WERI-Rb-1 (cell line): Measurements from ENCODE around the gene NGFR.
"Not testable (repeated sequence)": the region's sequence is repeated elsewhere in the genome, so short reads cannot be mapped to it uniquely, and the experiment has no call there.

Experiments
- DNase-seq: peaks from one replicate; pipeline ENCODE4 v3.0.0-alpha.2; 2020
- H3K27ac ChIP-seq: fragments of 250-450 bp; sonication (Bioruptor Pico); 2 replicates; pipeline ENCODE4 v1.5.1; 2020; ENCODE audit warnings: mild to moderate bottlenecking, moderate library complexity
- H3K27me3 ChIP-seq: fragments of 250-450 bp; sonication (Bioruptor Pico); 2 replicates; pipeline ENCODE4 v1.5.1; 2021; ENCODE audit warnings: mild to moderate bottlenecking, low read depth, moderate library complexity; ENCODE audit not compliant: insufficient read depth, severe bottlenecking
- H3K36me3 ChIP-seq: fragments of 250-450 bp; sonication (Bioruptor Pico); 2 replicates; pipeline ENCODE4 v1.5.1; 2020; ENCODE audit warnings: mild to moderate bottlenecking, moderate library complexity
- H3K4me3 ChIP-seq: 2 replicates; pipeline ENCODE4 v1.5.1; 2011; ENCODE audit warnings: low read depth, mild to moderate bottlenecking, control low read depth, low read length
- H3K9me3 ChIP-seq: fragments of 250-450 bp; sonication (Bioruptor Pico); 2 replicates; pipeline ENCODE4 v1.5.1; 2021; ENCODE audit warnings: mild to moderate bottlenecking, moderate library complexity; ENCODE audit not compliant: severe bottlenecking
- TF ChIP-seq, protein P1 (sequence below): IDR thresholded peaks from 2 replicates; pipeline ENCODE4 v1.5.1; 2011; ENCODE audit warnings: low read depth, mild to moderate bottlenecking, control low read depth, inconsistent platforms, low read length

NGFR gene

DNA sequence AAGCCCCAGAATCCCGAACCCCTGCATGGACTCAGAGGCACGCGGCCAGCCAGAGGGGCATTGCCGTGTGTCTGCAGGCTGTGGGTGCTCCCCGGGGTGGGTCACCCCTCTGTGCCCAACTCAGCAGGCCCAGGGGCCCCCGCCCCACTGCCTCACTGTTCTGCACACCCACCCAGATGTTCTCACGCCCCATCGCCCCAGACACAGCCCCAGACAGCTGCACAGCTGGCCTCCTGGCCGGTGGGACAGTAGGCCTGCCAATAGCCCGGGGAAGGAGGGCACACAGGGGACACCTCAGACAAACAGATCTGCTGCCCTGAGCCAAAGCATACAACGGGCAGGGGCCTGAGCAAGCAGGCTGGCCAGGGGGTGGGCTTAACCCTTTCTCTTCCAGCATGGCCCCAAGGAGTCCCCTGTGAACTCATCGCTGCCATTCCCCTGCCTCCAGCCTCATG is 53.0 kb downstream of the NGFR start:
- DNase-seq: no peak
- TF ChIP-seq, protein P1, sequence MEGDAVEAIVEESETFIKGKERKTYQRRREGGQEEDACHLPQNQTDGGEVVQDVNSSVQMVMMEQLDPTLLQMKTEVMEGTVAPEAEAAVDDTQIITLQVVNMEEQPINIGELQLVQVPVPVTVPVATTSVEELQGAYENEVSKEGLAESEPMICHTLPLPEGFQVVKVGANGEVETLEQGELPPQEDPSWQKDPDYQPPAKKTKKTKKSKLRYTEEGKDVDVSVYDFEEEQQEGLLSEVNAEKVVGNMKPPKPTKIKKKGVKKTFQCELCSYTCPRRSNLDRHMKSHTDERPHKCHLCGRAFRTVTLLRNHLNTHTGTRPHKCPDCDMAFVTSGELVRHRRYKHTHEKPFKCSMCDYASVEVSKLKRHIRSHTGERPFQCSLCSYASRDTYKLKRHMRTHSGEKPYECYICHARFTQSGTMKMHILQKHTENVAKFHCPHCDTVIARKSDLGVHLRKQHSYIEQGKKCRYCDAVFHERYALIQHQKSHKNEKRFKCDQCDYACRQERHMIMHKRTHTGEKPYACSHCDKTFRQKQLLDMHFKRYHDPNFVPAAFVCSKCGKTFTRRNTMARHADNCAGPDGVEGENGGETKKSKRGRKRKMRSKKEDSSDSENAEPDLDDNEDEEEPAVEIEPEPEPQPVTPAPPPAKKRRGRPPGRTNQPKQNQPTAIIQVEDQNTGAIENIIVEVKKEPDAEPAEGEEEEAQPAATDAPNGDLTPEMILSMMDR: no peak

DNA sequence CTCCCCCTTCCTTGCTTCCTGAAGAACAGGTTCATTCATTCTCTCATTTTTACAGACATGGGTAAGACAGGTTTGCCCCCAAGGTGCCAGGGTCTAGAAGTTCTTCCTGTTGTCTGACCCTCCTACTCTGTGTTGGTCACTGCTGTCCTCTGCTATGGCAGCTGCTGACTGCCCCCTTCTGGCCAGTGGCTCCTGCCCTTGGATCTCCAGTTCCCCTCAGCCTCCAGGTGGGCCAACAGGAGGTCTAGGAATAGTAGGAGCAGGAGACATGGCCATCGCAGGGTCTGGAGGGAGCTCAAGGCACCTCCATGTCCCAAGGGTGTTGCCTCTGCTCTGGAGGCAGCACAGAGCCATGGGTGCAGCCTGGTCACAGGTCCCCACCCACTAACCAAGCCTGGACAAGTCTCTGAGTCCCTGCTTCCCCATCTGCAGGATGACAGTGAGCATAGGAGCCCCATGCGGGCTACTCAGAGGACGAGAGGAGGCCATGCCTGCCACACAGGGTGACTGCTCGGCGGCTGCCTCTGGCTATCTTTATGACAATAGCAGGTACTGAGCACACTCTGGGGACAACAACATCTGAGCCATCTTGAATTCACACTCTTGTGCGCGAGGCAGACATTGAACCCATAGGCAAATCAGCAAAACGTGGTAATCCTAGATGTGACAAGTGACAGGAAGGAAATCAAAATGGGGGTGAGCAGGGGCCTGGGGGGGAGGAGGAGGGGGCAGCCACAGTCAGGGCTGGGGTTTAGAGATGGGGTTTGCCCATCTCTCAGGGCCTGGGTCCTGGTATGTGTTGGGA is 53.6 kb downstream of the NGFR start:
- H3K27me3 ChIP-seq: no peaks in the 10 kb centered on the region
- H3K27ac ChIP-seq: no peak overlapping the region
- TF ChIP-seq, protein P1: peak; percentile 93
- no peaks in the 10 kb centered on the region for H3K9me3 ChIP-seq
- no peaks in the 10 kb centered on the region for H3K36me3 ChIP-seq
- no peak overlapping the region for H3K4me3 ChIP-seq
- DNase-seq: peak; percentile 91

More for the DNA sequence above, 53.0 kb downstream of the NGFR start:
- no peaks in the 10 kb centered on the region for H3K27me3 ChIP-seq
- H3K9me3 ChIP-seq: no peaks in the 10 kb centered on the region
- peak overlapping the region; percentile 42; the same call in 1 of the 2 replicates for H3K27ac ChIP-seq
- no peak overlapping the region for H3K4me3 ChIP-seq
- H3K36me3 ChIP-seq: no peaks in the 10 kb centered on the region

DNA sequence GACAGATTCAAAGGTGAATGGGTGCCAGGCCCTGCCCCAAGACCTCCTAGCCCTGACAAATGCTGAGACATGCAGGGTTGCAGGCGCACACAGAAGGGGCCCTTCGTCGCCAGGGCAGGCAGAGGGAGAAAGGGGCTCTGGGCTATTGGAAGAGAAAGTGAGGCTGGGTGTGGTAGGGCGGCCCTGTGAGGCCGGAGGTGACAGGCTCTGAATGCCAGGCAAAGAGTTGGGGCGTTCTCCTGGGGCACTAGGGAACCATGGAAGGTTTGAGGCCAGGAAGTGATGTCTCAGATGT is 54.2 kb downstream of the NGFR start:
- Histone ChIP-seq H3K9me3 (no peaks in the 10 kb centered on the region), H3K36me3 (no peaks in the 10 kb centered on the region), H3K27me3 (no peaks in the 10 kb centered on the region), H3K4me3 (no peak overlapping the region), H3K27ac (no peak overlapping the region)
- TF ChIP-seq, protein P1: no peak
- no peak for DNase-seq

DNA sequence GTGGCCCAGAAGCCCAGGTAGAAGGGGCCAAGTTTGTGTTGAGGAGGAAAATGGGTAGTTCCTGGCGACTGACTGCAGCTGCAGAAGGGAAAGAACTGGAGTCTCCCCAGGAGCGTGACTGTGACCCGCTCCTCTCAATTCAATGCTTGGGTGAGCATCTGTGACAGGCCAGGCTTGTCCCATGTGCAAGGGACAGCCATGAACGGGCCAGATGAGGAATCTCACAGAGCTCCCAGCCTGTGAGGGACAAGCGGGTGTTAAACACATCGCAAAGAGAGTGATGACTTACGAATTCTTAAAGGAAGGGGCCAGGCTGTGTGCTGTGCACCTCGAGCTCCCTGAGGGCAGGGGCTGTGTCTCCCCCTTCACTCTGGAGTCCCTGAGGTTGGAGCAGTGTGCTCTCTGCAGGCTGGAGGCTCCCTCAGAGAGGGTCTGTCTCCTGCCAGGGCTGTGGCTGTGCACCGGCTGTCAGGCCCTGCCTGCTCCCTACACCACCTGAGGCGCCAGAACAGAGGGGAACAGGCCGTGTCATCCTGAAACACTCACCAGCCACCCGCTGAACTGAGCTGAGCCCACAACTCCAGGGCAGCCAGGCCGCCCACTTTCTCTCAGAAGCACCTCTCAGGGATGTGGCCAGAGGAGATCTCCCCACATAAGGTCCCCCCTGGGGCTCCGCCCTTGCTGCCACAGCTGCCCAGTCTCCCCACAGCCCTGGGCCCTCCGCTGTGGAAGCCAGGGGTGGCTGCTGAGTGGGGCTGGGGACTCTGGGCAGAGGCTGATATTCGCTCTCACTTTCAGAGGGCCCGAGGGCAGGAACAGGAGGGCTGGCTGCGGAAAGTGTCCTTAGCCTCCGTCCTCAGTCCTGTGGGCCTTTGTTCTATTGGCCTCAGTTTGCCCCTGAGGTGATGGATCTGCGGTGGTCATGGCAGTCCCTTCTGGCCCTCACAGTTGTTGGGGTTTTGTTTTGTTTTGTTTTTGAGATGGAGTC is 54.9 kb downstream of the NGFR start:
- Histone ChIP-seq H3K36me3 (no peaks in the 10 kb centered on the region), H3K27me3 (no peaks in the 10 kb centered on the region), H3K4me3 (no peak overlapping the region), H3K27ac (no peak overlapping the region), H3K9me3 (no peaks in the 10 kb centered on the region)
- TF ChIP-seq, protein P1: no peak
- no peak for DNase-seq

DNA sequence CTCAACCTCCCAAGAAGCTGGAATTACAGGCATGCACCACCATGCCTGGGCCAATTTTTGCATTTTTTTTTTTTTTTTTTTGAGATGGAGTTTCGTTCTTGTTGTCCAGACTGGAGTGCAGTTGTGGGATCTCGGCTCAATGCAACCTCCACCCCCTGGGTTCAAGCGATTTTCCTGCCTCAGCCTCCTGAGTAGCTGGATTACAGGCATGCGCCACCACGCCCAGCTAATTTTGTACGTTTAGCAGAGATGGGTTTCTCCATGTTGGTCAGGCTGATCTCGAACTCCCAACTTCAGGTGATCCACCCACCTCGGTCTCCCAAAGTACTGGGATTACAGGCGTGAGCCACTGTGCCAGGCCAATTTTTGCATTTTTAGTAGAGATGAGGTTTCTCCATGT is 55.7 kb downstream of the NGFR start:
- H3K9me3 ChIP-seq, H3K4me3 ChIP-seq, DNase-seq, H3K27me3 ChIP-seq, H3K36me3 ChIP-seq, H3K27ac ChIP-seq: not testable (repeated sequence)
